Pancreas (tissue), 10 donors: ENCODE results near the gene NRBP1. TPM values are rescaled to one million over a fixed set of nuclear protein-coding genes. Genes with fewer than 3 reads are reported as not detected.
"Not testable (repeated sequence)": the region's sequence is repeated elsewhere in the genome, so short reads cannot be mapped to it uniquely, and the experiment has no call there.

Source experiments
- ATAC-seq, 4 donors: fragments of 200-7000 bp; cut with Tn5 transposase; one replicate each; pipeline versions ENCODE4 v1.8.0 to v1.9.1; 2020; ENCODE audit warnings: mild to moderate bottlenecking in 4 of 4, moderate library complexity in 4 of 4
- DNase-seq, 6 donors: peaks; one replicate each; pipeline ENCODE4 v3.0.0-alpha.2; 2020
- FAIRE-seq: peaks from 2 replicates; lab custom pipeline; 2012; peaks lifted over from hg19 to GRCh38; lab: Jason Lieb, UNC
- H3K27ac ChIP-seq, 4 donors: fragments of 200-600 bp; sonication (generic); 1 replicate in 3 of 4; 2 replicates in 1 of 4; pipeline versions ENCODE4 v1.5.0 to v1.8.0; 2020
- H3K27me3 ChIP-seq, 4 donors: fragments of 200-600 bp; one replicate each; pipeline ENCODE4 v1.8.0; 2021
- H3K36me3 ChIP-seq, 3 donors: fragments of 200-600 bp; sonication (generic) in 1 of 3; one replicate each; pipeline versions ENCODE4 v1.5.0 to v1.8.0; 2020 to 2021
- H3K4me1 ChIP-seq, 3 donors: fragments of 200-600 bp; one replicate each; pipeline ENCODE4 v1.8.0; 2021
- H3K4me3 ChIP-seq, 4 donors: fragments of 200-600 bp; sonication (generic) in 2 of 4; one replicate each; pipeline versions ENCODE4 v1.5.0 to v1.8.0; 2020 to 2021
- H3K9me3 ChIP-seq, 4 donors: fragments of 200-600 bp; one replicate each; pipeline ENCODE4 v1.8.0; 2021
- WGBS, 2 donors: extraction: QIAGEN DNeasy Blood & Tissue Kit; methylation state at CpG; one replicate each; pipeline ENCODE4 v1.1.7; 2013; 5-methylcytosine and 5-hydroxymethylcytosine counted together
- intact Hi-C, 3 donors: fragments of 100-400 bp; cut with DNase I; formaldehyde crosslinking; loops; one replicate each; pipeline versions ENCODE4 v1.11.1 to v1.14.2; 2022
- polyA plus RNA-seq, 2 donors: library from polyadenylated mRNA; stranded (reverse); fragments of 200-250 nt; gene quantifications; one replicate each; pipeline ENCODE4 v1.2.3, GENCODE V29; 2013
- total RNA-seq, 6 donors: library from RNA; stranded (reverse); fragmentation: NEBNext Ultra II Directional in 4 of 6; extraction: Animal tissue kit (Norgen Biotek cat#: 25700) in 4 of 6; gene quantifications; one replicate each; pipeline versions ENCODE4 v1.2.1 to v1.2.4, GENCODE V29; 2021 to 2023
- TF ChIP-seq, protein P1 (sequence below), 4 donors: fragments of 200-600 bp; sonication (generic) in 3 of 4; IDR thresholded peaks; one replicate each; pipeline versions ENCODE4 v1.5.0 to v1.8.0; 2021; ENCODE audit warnings: antibody characterized with exemption in 4 of 4
- donor health status: healthy with polysubstance abuse.
- donor health status: DM: no; HTN: no; CAD: no; lungs with moderate emphysema.
- donor health status: DM: no; HTN: no; CAD: no.
- donor health status: control.
- donor health status: control.
- donor health status: Bipolar disorder and iron deficiency.
- donor health status: DM: yes; HTN: yes; CAD: no.
- donor health status: DM: no; HTN: no; CAD: no.
- donor health status: DM: no; HTN: no; CAD: no.
- donor health status: DM: yes; HTN: yes; CAD: no.

NRBP1 gene
- total and polyA plus RNA-seq, 8 donors = 32.5 to 60.7 (median 38.0) TPM

DNA sequence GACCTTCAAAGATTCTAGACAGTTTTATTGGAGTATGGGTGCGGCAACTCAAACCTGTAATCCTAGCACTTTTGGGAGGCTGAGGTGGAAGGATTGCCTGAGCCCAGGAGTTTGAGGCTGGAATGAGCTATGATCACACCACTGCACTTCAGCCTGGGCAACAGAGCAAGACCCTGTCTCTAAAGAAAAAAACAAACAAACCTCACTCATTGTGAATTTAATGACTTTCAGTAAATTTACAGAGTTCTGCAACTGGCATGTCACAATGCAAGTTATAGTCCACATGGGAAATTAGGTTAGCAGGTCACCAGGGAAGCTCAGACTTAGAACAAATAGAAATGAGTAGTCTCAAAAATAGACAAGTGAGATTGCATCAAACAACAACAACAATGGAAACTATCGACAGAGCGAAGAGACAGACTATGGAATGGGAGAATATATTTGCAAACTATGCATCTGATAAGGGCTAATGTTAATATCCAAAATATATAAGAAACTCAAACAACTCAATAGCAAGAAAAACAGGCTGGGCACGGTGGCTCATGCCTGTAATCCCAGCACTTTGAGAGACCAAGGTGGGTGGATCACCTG lies 6.7 kb upstream of the NRBP1 start:
- no peak for ATAC-seq
- Histone ChIP-seq H3K27me3 (no peaks in the 10 kb centered on the region), H3K27ac (no peak overlapping the region), H3K9me3 (no peaks in the 10 kb centered on the region), H3K4me1 (no peaks in the 10 kb centered on the region), H3K36me3 (no peaks in the 10 kb centered on the region), H3K4me3 (no peak overlapping the region)
- TF ChIP-seq, protein P1, sequence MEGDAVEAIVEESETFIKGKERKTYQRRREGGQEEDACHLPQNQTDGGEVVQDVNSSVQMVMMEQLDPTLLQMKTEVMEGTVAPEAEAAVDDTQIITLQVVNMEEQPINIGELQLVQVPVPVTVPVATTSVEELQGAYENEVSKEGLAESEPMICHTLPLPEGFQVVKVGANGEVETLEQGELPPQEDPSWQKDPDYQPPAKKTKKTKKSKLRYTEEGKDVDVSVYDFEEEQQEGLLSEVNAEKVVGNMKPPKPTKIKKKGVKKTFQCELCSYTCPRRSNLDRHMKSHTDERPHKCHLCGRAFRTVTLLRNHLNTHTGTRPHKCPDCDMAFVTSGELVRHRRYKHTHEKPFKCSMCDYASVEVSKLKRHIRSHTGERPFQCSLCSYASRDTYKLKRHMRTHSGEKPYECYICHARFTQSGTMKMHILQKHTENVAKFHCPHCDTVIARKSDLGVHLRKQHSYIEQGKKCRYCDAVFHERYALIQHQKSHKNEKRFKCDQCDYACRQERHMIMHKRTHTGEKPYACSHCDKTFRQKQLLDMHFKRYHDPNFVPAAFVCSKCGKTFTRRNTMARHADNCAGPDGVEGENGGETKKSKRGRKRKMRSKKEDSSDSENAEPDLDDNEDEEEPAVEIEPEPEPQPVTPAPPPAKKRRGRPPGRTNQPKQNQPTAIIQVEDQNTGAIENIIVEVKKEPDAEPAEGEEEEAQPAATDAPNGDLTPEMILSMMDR (IDR thresholded peaks at IDR 0.05) = no peak
- no peak for DNase-seq
- WGBS, 2 donors = 63 to 67% methylated on average over 4 of the region's 4 CpGs
- FAIRE-seq = no peak
- intact Hi-C loops = no loop called here

DNA sequence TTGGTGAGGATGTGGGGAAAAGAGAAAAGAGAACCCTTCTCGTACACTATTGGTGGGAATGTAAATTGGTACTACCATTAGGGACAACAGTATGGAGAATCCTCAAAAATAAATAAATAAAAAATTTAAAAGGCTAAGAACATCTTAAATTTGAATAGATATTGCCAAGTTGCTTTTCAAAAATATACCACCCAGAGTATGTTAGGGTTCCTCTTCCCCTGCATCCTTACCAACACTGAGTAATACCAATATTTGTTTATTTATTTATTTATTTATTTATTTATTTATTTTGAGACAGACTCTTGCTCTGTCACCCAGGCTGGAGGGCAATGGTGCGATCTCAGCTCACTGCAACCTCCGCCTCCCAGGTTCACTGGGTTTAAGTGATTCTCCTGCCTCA lies 5.5 kb upstream of the NRBP1 start:
- 96 to 97% methylated on average over 3 of the region's 3 CpGs for WGBS, 2 donors
- FAIRE-seq (no peak), DNase-seq (no peak), ATAC-seq (no peak)
- TF ChIP-seq, protein P1 (IDR thresholded peaks at IDR 0.05) = no peak
- Histone ChIP-seq H3K9me3 (no peaks in the 10 kb centered on the region), H3K27me3 (no peaks in the 10 kb centered on the region), H3K36me3 (no peaks in the 10 kb centered on the region), H3K27ac (no peak overlapping the region), H3K4me3 (no peak overlapping the region), H3K4me1 (no peaks in the 10 kb centered on the region)
- intact Hi-C loops = no loop called here

- H3K27ac ChIP-seq, H3K36me3 ChIP-seq, FAIRE-seq, H3K9me3 ChIP-seq, ATAC-seq, intact Hi-C loops, H3K4me1 ChIP-seq, H3K4me3 ChIP-seq, DNase-seq, H3K27me3 ChIP-seq: not testable (repeated sequence)
- WGBS, 2 donors = 56 to 60% methylated on average over 10 of the region's 10 CpGs
These were observed 3.4 kb upstream of the NRBP1 start for GRCh38 chr2:27425039-27425438.

GRCh38 chr2:27427863-27428212 lies 593 bp upstream of the NRBP1 start:
- WGBS, 2 donors = 2 to 7% methylated on average over 7 of the region's 7 CpGs
- intact Hi-C loops = no loop called here
- FAIRE-seq (no peak), ATAC-seq (no peak), DNase-seq (no peak)
- peak overlapping the region; percentile 90 to 100 (median 98) for H3K4me3 ChIP-seq
- TF ChIP-seq, protein P1 (IDR thresholded peaks at IDR 0.05) = no peak
- H3K36me3 ChIP-seq = no peaks in the 10 kb centered on the region
- H3K9me3 ChIP-seq = no peaks in the 10 kb centered on the region
- peak overlapping the region; percentile 98 to 99 (median 99) for H3K27ac ChIP-seq
- H3K4me1 ChIP-seq = peaks cover 15 to 19% (median 17%) of the 10 kb centered on the region in 3 donors
- no peaks in the 10 kb centered on the region for H3K27me3 ChIP-seq

DNA sequence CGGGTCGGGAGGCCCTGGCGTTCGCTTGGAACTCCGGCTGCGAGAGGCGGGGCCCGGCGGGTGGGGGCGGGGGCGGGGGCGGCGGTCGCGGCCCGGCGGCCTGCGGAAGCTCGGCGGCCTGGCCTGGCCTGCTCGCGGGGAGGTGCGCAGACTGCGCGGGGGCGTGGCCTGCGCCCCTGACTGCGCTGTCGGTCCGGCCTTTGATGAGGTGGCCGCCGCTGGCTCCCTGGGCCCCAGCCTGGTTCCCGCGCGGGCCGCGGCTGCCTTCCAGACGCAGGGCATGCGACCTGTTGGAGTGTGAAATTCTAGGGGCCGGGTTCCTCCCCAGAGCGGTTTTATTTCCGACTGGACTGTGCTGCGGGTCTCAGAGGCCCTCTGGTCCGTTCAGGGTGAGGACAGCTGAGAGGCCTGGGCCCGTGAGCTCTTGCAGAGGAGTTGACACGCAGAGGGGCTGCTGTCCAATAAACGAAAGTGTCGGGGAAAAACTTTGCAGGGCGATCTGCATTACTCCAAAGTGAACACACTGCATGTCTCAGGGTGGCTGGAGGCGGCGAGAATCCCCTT lies 629 bp downstream of the NRBP1 start:
- DNase-seq (peak; percentile 82 to 94 (median 90)), ATAC-seq (peak; percentile 83 to 91 (median 88)), FAIRE-seq (no peak)
- intact Hi-C loops = no loop called here
- H3K27ac ChIP-seq = peak overlapping the region; percentile 98 to 99 (median 99)
- H3K36me3 ChIP-seq = peaks cover 2 to 11% (median 8%) of the 10 kb centered on the region in 3 donors
- 1% methylated on average over 25 to 51 of the region's 51 CpGs for WGBS, 2 donors
- no peaks in the 10 kb centered on the region for H3K9me3 ChIP-seq
- H3K4me3 ChIP-seq = peak overlapping the region; percentile 90 to 100 (median 98)
- peaks cover 15 to 19% (median 17%) of the 10 kb centered on the region in 3 donors for H3K4me1 ChIP-seq
- TF ChIP-seq, protein P1 (IDR thresholded peaks at IDR 0.05) = no peak
- no peaks in the 10 kb centered on the region for H3K27me3 ChIP-seq
